Liver (tissue), 9 donors: ENCODE results near the gene KCTD5. TPM values are rescaled to one million over a fixed set of nuclear protein-coding genes. Genes with fewer than 3 reads are reported as not detected.

Experiments used
- DNase-seq: peaks from one replicate; pipeline ENCODE4 v3.0.0-alpha.2; 2017; ENCODE audit warnings: low spot score
- H3K27ac ChIP-seq, 2 donors: one replicate each; pipeline ENCODE4 v1.7.0; 2013; ENCODE audit warnings: inconsistent platforms in 2 of 2, low read length in 2 of 2, control low read depth in 1 of 2, low read depth in 1 of 2, mild to moderate bottlenecking in 1 of 2
- H3K27me3 ChIP-seq, 4 donors: one replicate each; pipeline versions ENCODE4 v1.6.1 to v1.7.0; 2013; ENCODE audit warnings: low read length in 3 of 4, inconsistent platforms in 1 of 4, mild to moderate bottlenecking in 1 of 4, moderate library complexity in 1 of 4; ENCODE audit not compliant: control insufficient read depth in 4 of 4, insufficient read depth in 4 of 4
- H3K36me3 ChIP-seq, 4 donors: one replicate each; pipeline versions ENCODE4 v1.6.1 to v1.7.0; 2013; ENCODE audit warnings: low read length in 3 of 4, mild to moderate bottlenecking in 3 of 4, low read depth in 1 of 4, moderate library complexity in 1 of 4; ENCODE audit not compliant: control insufficient read depth in 4 of 4, insufficient read depth in 3 of 4
- H3K4me1 ChIP-seq, 4 donors: one replicate each; pipeline versions ENCODE4 v1.6.1 to v1.7.0; 2013; ENCODE audit warnings: low read length in 3 of 4, mild to moderate bottlenecking in 3 of 4, moderate library complexity in 1 of 4; ENCODE audit not compliant: control insufficient read depth in 4 of 4, insufficient read depth in 4 of 4
- H3K4me3 ChIP-seq, 3 donors: one replicate each; pipeline versions ENCODE4 v1.6.1 to v1.7.0; 2013; ENCODE audit warnings: low read length in 3 of 3, control low read depth in 1 of 3, low read depth in 1 of 3, mild to moderate bottlenecking in 1 of 3
- H3K9ac ChIP-seq, 2 donors: one replicate each; pipeline ENCODE4 v1.7.0; 2013; ENCODE audit warnings: low read length in 2 of 2, mild to moderate bottlenecking in 2 of 2, moderate library complexity in 2 of 2, control low read depth in 1 of 2, low read depth in 1 of 2
- H3K9me3 ChIP-seq, 4 donors: one replicate each; pipeline versions ENCODE4 v1.6.1 to v1.7.0; 2013; ENCODE audit warnings: low read length in 3 of 4; ENCODE audit not compliant: control insufficient read depth in 4 of 4
- ATF3 ChIP-seq: IDR thresholded peaks from 2 replicates; pipeline ENCODE4 v1.6.1; 2016; ENCODE audit warnings: antibody characterized with exemption
- CTCF ChIP-seq: fragments of 150-350 bp; IDR thresholded peaks from 2 replicates; pipeline ENCODE4 v1.5.1; 2017; ENCODE audit warnings: improper control_type of control experiment, low read depth, low read length; ENCODE audit not compliant: missing input control
- EGR1 ChIP-seq, 2 donors: IDR thresholded peaks; 2 replicates each; pipeline ENCODE4 v1.6.1; 2016 to 2018; ENCODE audit warnings: antibody characterized with exemption in 2 of 2, low read depth in 2 of 2
- FOXA1 ChIP-seq: IDR thresholded peaks from 2 replicates; pipeline ENCODE4 v1.6.1; 2016; ENCODE audit warnings: antibody characterized with exemption
- FOXA2 ChIP-seq: IDR thresholded peaks from 2 replicates; pipeline ENCODE4 v1.6.1; 2016; ENCODE audit warnings: antibody characterized with exemption
- GABPA ChIP-seq, 2 donors: IDR thresholded peaks in 1 of 2; conservative IDR thresholded peaks in 1 of 2; 2 replicates each; pipeline ENCODE4 v1.6.1; 2016; ENCODE audit warnings: antibody characterized with exemption in 2 of 2, mild to moderate bottlenecking in 1 of 2, moderate library complexity in 1 of 2
- HNF4A ChIP-seq, 2 donors: conservative IDR thresholded peaks; 2 replicates each; pipeline ENCODE4 v1.6.1; 2016; ENCODE audit warnings: antibody characterized with exemption in 2 of 2, mild to moderate bottlenecking in 2 of 2
- HNF4G ChIP-seq: IDR thresholded peaks from 2 replicates; pipeline ENCODE4 v1.6.1; 2016; ENCODE audit warnings: antibody characterized with exemption
- JUND ChIP-seq, 2 donors: IDR thresholded peaks; 2 replicates each; pipeline ENCODE4 v1.6.1; 2016; ENCODE audit warnings: antibody characterized with exemption in 2 of 2
- MAX ChIP-seq: IDR thresholded peaks from 2 replicates; pipeline ENCODE4 v1.6.1; 2016; ENCODE audit warnings: antibody characterized with exemption
- NR2F2 ChIP-seq: IDR thresholded peaks from 2 replicates; pipeline ENCODE4 v1.6.1; 2016; ENCODE audit warnings: antibody characterized with exemption
- RAD21 ChIP-seq, 2 donors: IDR thresholded peaks; 2 replicates each; pipeline ENCODE4 v1.6.1; 2016; ENCODE audit warnings: antibody characterized with exemption in 2 of 2, mild to moderate bottlenecking in 2 of 2
- REST ChIP-seq: IDR thresholded peaks from 2 replicates; pipeline ENCODE4 v1.6.1; 2016; ENCODE audit warnings: antibody characterized with exemption, mild to moderate bottlenecking
- RXRA ChIP-seq, 2 donors: IDR thresholded peaks; 2 replicates each; pipeline ENCODE4 v1.6.1; 2017 to 2018; ENCODE audit warnings: antibody characterized with exemption in 2 of 2, mild to moderate bottlenecking in 1 of 2
- SP1 ChIP-seq: IDR thresholded peaks from 2 replicates; pipeline ENCODE4 v1.6.1; 2018; ENCODE audit warnings: antibody characterized with exemption, mild to moderate bottlenecking
- TAF1 ChIP-seq: conservative IDR thresholded peaks from 2 replicates; pipeline ENCODE4 v1.6.1; 2016; ENCODE audit warnings: antibody characterized with exemption, mild to moderate bottlenecking
- YY1 ChIP-seq: IDR thresholded peaks from 2 replicates; pipeline ENCODE4 v1.6.1; 2016; ENCODE audit warnings: antibody characterized with exemption, mild to moderate bottlenecking
- ZBTB33 ChIP-seq: IDR thresholded peaks from 2 replicates; pipeline ENCODE4 v1.6.1; 2016; ENCODE audit warnings: antibody characterized with exemption
- WGBS: extraction: QIAGEN DNeasy Blood & Tissue Kit; methylation state at CpG from one replicate; pipeline ENCODE4 v1.1.7; 2013; 5-methylcytosine and 5-hydroxymethylcytosine counted together
- polyA plus RNA-seq, 2 donors: library from polyadenylated mRNA; stranded (reverse) in 1 of 2; unstranded in 1 of 2; fragments of 200-250 nt in 1 of 2; fragments of >200 nt in 1 of 2; fragmentation: Nextera tagmentation in 1 of 2; extraction: Ambion mirVana in 1 of 2; gene quantifications; one replicate each; pipeline versions ENCODE4 v1.2.1 to v1.2.3, GENCODE V29; 2013 to 2015
- total RNA-seq, 2 donors: library from RNA; depleted of rRNA; stranded (reverse); fragments of >200 nt; gene quantifications; one replicate each; pipeline ENCODE4 v1.2.3, GENCODE V29; 2014
- donor health status: healthy.
- donor health status: healthy.
- donor health status: healthy.
- donor health status: healthy.
- donor health status: healthy.

The KCTD5 gene
- total and polyA plus RNA-seq, 4 donors = 8.3 to 14.2 (median 11.5) TPM

GRCh38 chr16:2697401-2697948 is 15.2 kb downstream of the KCTD5 start:
- H3K9me3 ChIP-seq = no peaks in the 10 kb centered on the region
- peaks cover 7 to 47% (median 19%) of the 10 kb centered on the region in 4 donors for H3K36me3 ChIP-seq
- H3K27ac ChIP-seq = no peak overlapping the region
- DNase-seq = no peak
- peaks cover 0 to 3% (median 0%) of the 10 kb centered on the region in 4 donors for H3K4me1 ChIP-seq
- H3K9ac ChIP-seq = no peak overlapping the region
- WGBS = 96% methylated on average over 17 of the region's 17 CpGs
- TF ChIP-seq TAF1 (no peak), CTCF (no peak), HNF4G (no peak), YY1 (no peak), EGR1 (IDR thresholded peaks at IDR 0.05; ENCODE audit: low read depth in 2 of 2) (no peak), RXRA (IDR thresholded peaks at IDR 0.05) (no peak), HNF4A (conservative IDR thresholded peaks at IDR 0.05) (no peak), ZBTB33 (no peak), NR2F2 (no peak), ATF3 (no peak)
- H3K4me3 ChIP-seq = no peak overlapping the region
- no peaks in the 10 kb centered on the region for H3K27me3 ChIP-seq

DNA sequence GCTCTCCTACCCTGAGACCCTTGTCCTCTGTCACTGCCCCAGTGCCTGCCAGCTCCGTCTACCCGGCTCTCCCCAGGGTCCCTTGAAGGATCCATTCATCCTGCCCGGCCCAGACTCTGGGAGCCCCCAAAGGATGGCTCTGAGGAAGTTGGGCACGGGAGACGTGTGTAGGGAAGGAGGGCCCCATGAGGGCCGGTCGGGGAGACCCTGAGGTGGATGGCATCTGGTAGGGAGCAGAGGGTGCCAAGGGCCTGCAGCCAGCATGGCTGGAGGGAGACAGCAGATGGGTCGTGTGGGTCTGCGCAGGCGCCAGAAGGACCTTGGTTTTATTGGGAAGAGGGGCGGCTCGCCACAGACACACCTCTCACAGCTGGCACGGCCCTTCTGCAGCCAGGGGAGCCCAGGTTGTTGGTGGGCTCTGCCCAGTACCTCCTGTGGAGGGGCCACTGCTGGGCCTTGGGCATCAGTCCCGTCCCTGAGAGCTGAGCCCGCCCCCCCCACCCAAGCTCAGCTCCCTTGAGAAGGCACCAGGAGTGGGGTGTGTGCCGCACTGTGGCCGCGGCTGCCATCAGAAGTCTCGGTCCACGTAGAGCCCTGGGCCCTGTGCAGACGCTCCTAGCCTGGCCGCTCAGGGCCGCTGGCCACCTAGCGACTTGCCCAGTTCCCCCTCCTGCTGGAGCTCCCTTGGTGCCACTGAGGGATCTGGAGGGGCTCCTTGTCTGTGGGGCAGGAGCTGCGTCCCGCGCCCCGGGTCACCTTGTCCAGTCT is 16.0 kb downstream of the KCTD5 start:
- WGBS = 95% methylated on average over 28 of the region's 28 CpGs
- H3K36me3 ChIP-seq = peaks cover 7 to 52% (median 22%) of the 10 kb centered on the region in 4 donors
- H3K9me3 ChIP-seq = no peaks in the 10 kb centered on the region
- no peak for TF ChIP-seq RXRA (IDR thresholded peaks at IDR 0.05)
- TF ChIP-seq FOXA2 = no peak
- no peak for TF ChIP-seq FOXA1
- no peak for TF ChIP-seq ATF3
- no peak for TF ChIP-seq EGR1 (IDR thresholded peaks at IDR 0.05; ENCODE audit: low read depth in 2 of 2)
- TF ChIP-seq ZBTB33 = no peak
- TF ChIP-seq CTCF = no peak
- no peak for TF ChIP-seq RAD21 (IDR thresholded peaks at IDR 0.05)
- TF ChIP-seq SP1 = no peak
- no peak for TF ChIP-seq REST
- no peak for TF ChIP-seq JUND (IDR thresholded peaks at IDR 0.05)
- TF ChIP-seq GABPA (IDR thresholded peaks at IDR 0.05 in 1 of 2, conservative IDR thresholded peaks at IDR 0.05 in 1 of 2) = no peak
- no peak for TF ChIP-seq MAX

More for the DNA sequence above, 16.0 kb downstream of the KCTD5 start:
- no peak for DNase-seq
- Histone ChIP-seq H3K9ac (no peak overlapping the region), H3K4me1 (peaks cover 3 to 11% (median 5%) of the 10 kb centered on the region in 4 donors), H3K27ac (no peak overlapping the region), H3K27me3 (no peaks in the 10 kb centered on the region), H3K4me3 (no peak overlapping the region)
